NK-92 (cell line): Measurements from ENCODE around the gene TCAP.

Source experiments
- DNase-seq: peaks from one replicate; lab custom pipeline; 2025; ENCODE audit not compliant: unreplicated experiment; lab: John Stamatoyannopoulos, UW

The TCAP gene

GRCh38 chr17:39648616-39649366 lies 16.4 kb upstream of the TCAP start:
- DNase-seq = no peak

GRCh38 chr17:39650121-39650579 lies 15.0 kb upstream of the TCAP start:
- DNase-seq = no peak

GRCh38 chr17:39651923-39652586 lies 13.1 kb upstream of the TCAP start:
- DNase-seq = no peak

- no peak for DNase-seq
Observed at GRCh38 chr17:39652587-39653315, 12.4 kb upstream of the TCAP start.

GRCh38 chr17:39653316-39653661 lies 11.9 kb upstream of the TCAP start:
- no peak for DNase-seq

- DNase-seq = no peak
Observed at GRCh38 chr17:39653662-39654331, 11.4 kb upstream of the TCAP start.

- no peak for DNase-seq
Observed at GRCh38 chr17:39655105-39655504, 10.0 kb upstream of the TCAP start.

GRCh38 chr17:39658346-39658745 lies 6.8 kb upstream of the TCAP start:
- no peak for DNase-seq

GRCh38 chr17:39658760-39659159 lies 6.4 kb upstream of the TCAP start:
- DNase-seq = no peak

- no peak for DNase-seq
Observed at GRCh38 chr17:39659279-39660010, 5.7 kb upstream of the TCAP start.

GRCh38 chr17:39660011-39660360 lies 5.2 kb upstream of the TCAP start:
- no peak for DNase-seq

GRCh38 chr17:39660397-39661385 lies 4.5 kb upstream of the TCAP start:
- DNase-seq = no peak

- no peak for DNase-seq
Observed at GRCh38 chr17:39661744-39662541, 3.2 kb upstream of the TCAP start.

- no peak for DNase-seq
Observed at GRCh38 chr17:39662551-39663339, 2.4 kb upstream of the TCAP start.

GRCh38 chr17:39663340-39663687 lies 1.8 kb upstream of the TCAP start:
- no peak for DNase-seq

GRCh38 chr17:39663688-39664580 lies 1.2 kb upstream of the TCAP start:
- no peak for DNase-seq

- DNase-seq = no peak
Observed at GRCh38 chr17:39665642-39666224, 584 bp downstream of the TCAP start.
